ENCODE measurements around the gene EPG5. TPM values are rescaled to one million over a fixed set of nuclear protein-coding genes. Genes with fewer than 3 reads are reported as not detected.
"Not testable (repeated sequence)": the region's sequence is repeated elsewhere in the genome, so short reads cannot be mapped to it uniquely, and the experiment has no call there.

Gene EPG5
- total RNA-seq, 2 experiments from 2014 or later, result 28.7 to 29.0 TPM

DNA sequence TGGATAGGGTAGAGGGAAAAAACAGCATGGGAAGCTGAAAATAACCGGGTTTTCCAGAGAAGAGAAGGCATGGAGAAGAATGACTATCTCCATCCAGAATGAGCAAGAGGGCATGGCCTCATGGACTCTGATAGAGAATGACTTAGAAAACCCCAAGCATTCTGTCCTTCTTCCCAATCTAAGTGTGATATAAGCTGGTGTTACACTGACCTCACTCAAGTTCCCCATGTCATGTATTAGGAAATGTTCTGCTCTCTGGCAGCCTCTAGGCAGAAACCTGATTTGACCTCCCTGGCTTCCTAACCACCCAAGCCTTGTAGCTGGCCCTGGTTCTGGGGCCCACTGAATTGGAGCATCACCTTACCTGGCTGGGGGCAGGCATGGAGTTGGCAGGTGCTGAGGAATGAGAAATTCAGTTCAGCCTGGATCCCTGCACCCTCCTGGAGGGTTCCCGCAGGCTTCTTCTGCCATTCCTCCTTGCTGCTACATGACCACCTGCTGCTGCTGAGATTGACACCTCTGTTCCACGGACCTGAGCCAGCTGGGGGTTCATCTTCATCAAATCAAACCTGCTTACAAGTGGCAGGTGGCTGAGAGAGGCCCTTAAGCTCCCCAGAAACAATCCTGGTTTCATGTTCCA lies 146.9 kb downstream of the EPG5 start:
- CTCF ChIA-PET, result no interaction called here
- Mint-ChIP-seq H3K9me3 (peaks cover 3% of the 10 kb centered on the region), H3K36me3 (ENCODE audit: low read depth) (no peaks in the 10 kb centered on the region), H3K27me3 (peaks cover 17% of the 10 kb centered on the region), H3K27ac (no peak overlapping the region), H3K4me1 (peaks cover 9% of the 10 kb centered on the region), H3K4me3 (no peak overlapping the region)
- POLR2A ChIA-PET, result no interaction called here
- no peak for DNase-seq

DNA sequence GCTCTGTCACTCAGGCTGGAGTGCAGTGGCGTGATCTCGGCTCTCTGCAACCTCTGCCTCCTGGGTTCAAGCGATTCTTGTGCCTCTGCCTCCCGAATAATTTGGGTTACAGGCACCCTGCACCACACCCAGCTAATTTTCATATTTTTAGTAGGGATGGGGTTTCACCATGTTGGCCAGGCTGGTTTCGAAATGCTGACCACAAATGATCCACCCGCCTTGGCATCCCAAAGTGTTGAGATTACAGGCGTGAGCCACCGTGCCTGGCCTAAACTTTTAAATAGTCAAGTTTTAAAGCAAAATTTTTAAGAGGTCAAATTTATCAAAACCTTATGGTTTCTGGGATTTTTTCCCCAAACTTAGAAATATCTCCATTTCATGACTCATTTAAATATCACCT lies 148.4 kb downstream of the EPG5 start:
- H3K9me3 Mint-ChIP-seq; H3K27ac Mint-ChIP-seq; H3K4me1 Mint-ChIP-seq; DNase-seq; CTCF ChIA-PET; H3K36me3 Mint-ChIP-seq (ENCODE audit: low read depth); POLR2A ChIA-PET; H3K4me3 Mint-ChIP-seq: not testable (repeated sequence)
- peaks cover 17% of the 10 kb centered on the region for H3K27me3 Mint-ChIP-seq

DNA sequence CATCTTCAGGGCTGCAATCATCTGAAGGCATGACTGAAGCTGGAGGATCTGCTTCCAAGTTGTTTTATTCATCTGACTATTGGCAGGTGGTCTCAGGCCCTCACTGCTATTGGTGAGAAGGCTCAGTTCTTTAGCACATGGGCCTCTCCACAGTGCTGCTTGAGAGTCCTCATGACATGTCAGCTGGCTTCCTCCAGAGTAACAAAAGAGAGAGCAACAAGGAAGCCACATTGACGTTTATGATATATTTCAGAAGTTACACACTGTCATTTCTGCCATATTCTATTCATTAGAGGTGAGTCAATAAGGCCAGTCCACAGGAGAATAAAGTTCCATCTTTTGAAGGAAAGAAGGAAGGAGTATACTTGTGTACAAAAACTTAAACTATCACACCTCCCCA lies 149.6 kb downstream of the EPG5 start:
- Mint-ChIP-seq H3K9me3 (peaks cover 3% of the 10 kb centered on the region), H3K27ac (no peak overlapping the region), H3K4me1 (peaks cover 3% of the 10 kb centered on the region), H3K27me3 (peaks cover 10% of the 10 kb centered on the region), H3K4me3 (no peak overlapping the region), H3K36me3 (ENCODE audit: low read depth) (no peaks in the 10 kb centered on the region)
- CTCF ChIA-PET, result no interaction called here
- DNase-seq, result no peak
- POLR2A ChIA-PET, result no interaction called here

DNA sequence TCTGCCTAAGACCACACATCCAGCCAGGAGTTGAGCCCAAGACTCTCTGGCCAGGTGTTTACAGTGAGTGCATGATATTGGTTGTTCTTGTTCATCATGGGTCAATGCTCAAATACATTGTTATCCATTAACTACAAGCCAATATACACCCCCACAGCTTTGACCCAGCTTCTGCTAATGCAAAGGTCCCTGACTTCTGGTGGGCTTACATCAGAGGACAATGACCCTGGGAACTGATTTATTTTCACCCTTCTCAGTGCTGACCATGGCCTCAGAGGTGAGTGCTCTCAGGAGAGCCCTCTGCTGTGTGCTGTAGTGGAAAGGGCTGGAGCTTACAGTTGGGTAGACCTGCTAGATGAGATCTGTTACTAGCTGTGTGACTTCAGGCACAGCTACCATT lies 152.4 kb downstream of the EPG5 start:
- CTCF ChIA-PET; H3K27ac Mint-ChIP-seq; H3K36me3 Mint-ChIP-seq (ENCODE audit: low read depth); H3K9me3 Mint-ChIP-seq; POLR2A ChIA-PET; H3K27me3 Mint-ChIP-seq; DNase-seq; H3K4me3 Mint-ChIP-seq; H3K4me1 Mint-ChIP-seq: not testable (repeated sequence)

DNA sequence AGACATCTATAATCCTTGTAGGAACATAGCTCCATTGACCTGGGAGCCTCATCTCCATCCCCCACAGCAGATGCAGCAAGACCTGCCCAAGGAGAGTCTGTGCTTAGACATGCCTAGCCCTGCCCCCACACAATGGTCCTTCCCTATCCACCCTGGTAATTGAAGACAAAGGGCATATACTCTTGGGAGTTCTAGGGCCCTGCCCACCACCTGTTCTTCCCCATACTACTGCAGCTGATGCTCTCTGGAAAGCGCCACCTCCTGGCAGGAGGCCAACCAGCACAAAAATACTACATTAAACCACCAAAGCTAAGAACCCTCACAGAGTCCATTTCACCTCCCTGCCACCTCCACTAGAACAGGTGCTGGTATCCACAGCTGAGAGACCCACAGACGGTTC lies 160.0 kb downstream of the EPG5 start:
- H3K27me3 Mint-ChIP-seq; H3K4me3 Mint-ChIP-seq; POLR2A ChIA-PET; H3K36me3 Mint-ChIP-seq (ENCODE audit: low read depth); DNase-seq; H3K4me1 Mint-ChIP-seq; H3K27ac Mint-ChIP-seq: not testable (repeated sequence)
- CTCF ChIA-PET, result interaction anchor here (0.8 to 1.8 kb wide), 4 partner anchors 84 to 145 kb away, joined by 3 to 9 read pairs (median 5); no protein-coding TSS in a partner anchor
- peaks cover 11% of the 10 kb centered on the region for H3K9me3 Mint-ChIP-seq

DNA sequence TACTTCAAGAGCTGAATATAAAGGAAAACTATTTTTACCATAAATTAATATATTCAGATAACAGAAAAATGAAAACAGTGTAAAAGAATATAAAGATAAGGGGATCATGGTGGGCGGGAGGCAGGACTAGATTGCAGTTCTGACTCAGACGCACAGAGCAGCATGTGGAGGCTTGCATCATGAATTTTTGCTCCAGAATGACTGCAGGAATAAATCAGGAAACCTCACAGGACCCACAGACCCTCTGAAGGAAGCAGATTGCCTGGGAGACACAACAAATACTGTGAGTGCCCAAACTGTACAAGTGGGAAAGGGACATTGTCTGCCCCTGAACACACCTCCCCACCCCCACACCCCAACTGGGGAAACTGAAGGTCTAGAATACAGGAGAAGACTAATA lies 160.9 kb downstream of the EPG5 start:
- peaks cover 11% of the 10 kb centered on the region for H3K9me3 Mint-ChIP-seq
- ChIA-PET CTCF (interaction anchor here (1.6 kb wide), 1 partner anchor 140 kb away, joined by 9 read pairs; no protein-coding TSS in a partner anchor), POLR2A (no interaction called here)
- peaks cover 3% of the 10 kb centered on the region for H3K36me3 Mint-ChIP-seq (ENCODE audit: low read depth)
- H3K4me3 Mint-ChIP-seq, result no peak overlapping the region
- no peak overlapping the region for H3K27ac Mint-ChIP-seq
- DNase-seq, result no peak
- H3K4me1 Mint-ChIP-seq, result peaks cover 5% of the 10 kb centered on the region
- H3K27me3 Mint-ChIP-seq, result peaks cover 3% of the 10 kb centered on the region

GRCh38 chr18:45805551-45805950 lies 161.6 kb downstream of the EPG5 start:
- peaks cover 11% of the 10 kb centered on the region for H3K9me3 Mint-ChIP-seq
- CTCF ChIA-PET, result no interaction called here
- peaks cover 5% of the 10 kb centered on the region for H3K4me1 Mint-ChIP-seq
- peaks cover 3% of the 10 kb centered on the region for H3K27me3 Mint-ChIP-seq
- no peak overlapping the region for H3K4me3 Mint-ChIP-seq
- POLR2A ChIA-PET, result no interaction called here
- no peak overlapping the region for H3K27ac Mint-ChIP-seq
- DNase-seq, result no peak
- peaks cover 5% of the 10 kb centered on the region for H3K36me3 Mint-ChIP-seq (ENCODE audit: low read depth)

DNA sequence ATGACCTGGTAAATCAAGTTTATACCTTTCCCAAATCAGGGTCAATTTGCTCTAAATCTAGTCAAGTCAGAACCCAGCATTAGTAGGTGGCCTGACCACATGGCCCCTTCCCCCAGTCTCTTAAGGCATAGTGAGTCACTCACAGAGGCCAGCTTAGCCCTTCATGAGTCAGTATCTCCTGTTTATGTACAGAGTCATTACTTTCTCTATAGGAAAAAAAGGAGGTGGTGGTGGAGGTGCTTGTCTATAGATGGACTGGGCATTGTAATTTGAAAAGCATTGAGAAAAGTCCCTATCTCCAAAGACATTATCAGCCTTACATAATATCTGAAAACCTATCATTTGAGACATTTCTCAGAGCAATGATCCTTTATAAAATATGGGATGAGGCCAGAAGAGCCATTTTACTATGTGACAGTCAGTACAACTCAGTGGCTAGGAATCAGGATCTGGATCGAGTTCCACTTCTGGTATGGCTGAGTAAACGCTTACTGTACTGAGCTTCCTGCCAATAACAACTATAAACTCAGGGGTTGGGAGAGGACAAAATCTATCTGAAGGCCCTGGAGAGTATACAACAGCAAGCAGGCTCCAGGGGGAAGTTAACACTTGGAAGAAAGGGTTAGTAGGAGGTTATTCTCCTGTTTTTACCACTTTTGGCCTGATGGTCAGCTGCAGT lies 164.2 kb downstream of the EPG5 start:
- H3K4me1 Mint-ChIP-seq, result peaks cover 3% of the 10 kb centered on the region
- CTCF ChIA-PET, result no interaction called here
- peaks cover 11% of the 10 kb centered on the region for H3K9me3 Mint-ChIP-seq
- POLR2A ChIA-PET, result no interaction called here
- no peak overlapping the region for H3K4me3 Mint-ChIP-seq
- H3K27me3 Mint-ChIP-seq, result peaks cover 3% of the 10 kb centered on the region
- H3K27ac Mint-ChIP-seq, result no peak overlapping the region
- no peak for DNase-seq
- peaks cover 3% of the 10 kb centered on the region for H3K36me3 Mint-ChIP-seq (ENCODE audit: low read depth)

DNA sequence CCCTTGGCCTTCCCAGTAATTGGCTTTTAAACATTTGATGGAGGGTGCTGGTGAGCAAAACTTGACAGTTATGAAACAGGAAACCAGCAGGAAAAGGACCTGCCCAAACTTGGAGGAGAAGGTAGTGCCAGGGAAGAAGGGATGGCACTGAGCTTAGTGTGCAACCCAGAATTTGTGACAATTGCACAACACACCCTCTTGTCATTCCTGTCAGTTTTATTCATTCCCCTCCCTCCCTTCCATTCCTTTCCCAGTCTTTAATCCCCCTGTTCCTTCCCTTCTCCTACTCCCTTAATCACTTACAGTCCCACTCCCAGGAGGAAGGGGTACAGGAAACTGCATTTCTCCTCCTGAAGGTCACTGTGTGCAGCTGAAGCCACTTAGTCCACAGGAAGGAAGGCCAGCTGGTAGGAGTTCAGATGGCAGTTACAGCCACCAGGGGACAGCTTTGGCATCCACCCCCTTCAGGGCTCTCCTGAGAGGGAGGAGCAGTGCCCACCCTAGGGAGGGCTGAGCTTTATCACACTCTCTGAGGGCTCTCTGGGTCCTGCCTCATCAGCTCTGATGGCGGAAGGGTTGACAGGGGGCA lies 165.6 kb downstream of the EPG5 start:
- Mint-ChIP-seq H3K36me3 (ENCODE audit: low read depth) (peaks cover 3% of the 10 kb centered on the region), H3K4me3 (no peak overlapping the region), H3K27ac (no peak overlapping the region), H3K4me1 (peaks cover 3% of the 10 kb centered on the region), H3K27me3 (peaks cover 2% of the 10 kb centered on the region), H3K9me3 (peaks cover 11% of the 10 kb centered on the region)
- ChIA-PET POLR2A (no interaction called here), CTCF (interaction anchor here (1.1 kb wide), 1 partner anchor 136 kb away, joined by 4 read pairs; no protein-coding TSS in a partner anchor)
- DNase-seq, result no peak

Other genes with a start within 250 kb of the EPG5 start
- 1 to 10 TPM; 1.5 to 2.7 TPM for gene SLC14A1, start 243.1 kb downstream of the EPG5 start, total RNA-seq
- not detected for gene SIGLEC15, start 141.7 kb downstream of the EPG5 start, total RNA-seq
- gene PSTPIP2, start 104.9 kb upstream of the EPG5 start, total RNA-seq, result 1 to 10 TPM; 7.9 to 8.3 TPM
- gene ATP5F1A, start 131.0 kb upstream of the EPG5 start, total RNA-seq, result 100 to 1,000 TPM; 282 to 287 TPM
- 10 to 100 TPM; 59.2 to 63.2 TPM for gene HAUS1, start 137.1 kb upstream of the EPG5 start, total RNA-seq

Measured in activated CD4-positive, alpha-beta memory T cell treated with anti-CD3 and anti-CD28 coated beads, Interleukin-2, amount 10 ng/mL, durations not matched to agents 7 days and 5 days (primary cell).